Transverse colon (tissue), 4 donors: ENCODE data around the gene SPATA6. TPM values are rescaled to one million over a fixed set of nuclear protein-coding genes. Genes with fewer than 3 reads are reported as not detected.
"Not testable (repeated sequence)": the region's sequence is repeated elsewhere in the genome, so short reads cannot be mapped to it uniquely, and the experiment has no call there.

Source experiments
- DNase-seq: peaks from one replicate; pipeline ENCODE4 v3.0.0-alpha.2; 2019
- H3K27ac ChIP-seq, 4 donors: fragments of 200-600 bp; sonication (generic); 2 replicates each; pipeline ENCODE4 v1.5.1; 2016 to 2018; ENCODE audit warnings: inconsistent platforms in 4 of 4
- H3K27me3 ChIP-seq: fragments of 200-600 bp; sonication (generic); 2 replicates; pipeline ENCODE4 v1.5.1; 2017; ENCODE audit warnings: inconsistent platforms
- H3K36me3 ChIP-seq, 4 donors: fragments of 200-600 bp; sonication (generic); 2 replicates each; pipeline ENCODE4 v1.5.1; 2017 to 2019; ENCODE audit warnings: inconsistent platforms in 4 of 4
- H3K4me1 ChIP-seq, 4 donors: fragments of 200-600 bp; sonication (generic); 2 replicates each; pipeline ENCODE4 v1.5.1; 2017 to 2020; ENCODE audit warnings: inconsistent platforms in 4 of 4
- H3K4me3 ChIP-seq, 4 donors: fragments of 200-600 bp; sonication (generic); 1 replicate in 1 of 4; 2 replicates in 3 of 4; pipeline versions ENCODE4 v1.5.1 to v1.6.1; 2017 to 2019; ENCODE audit warnings: inconsistent platforms in 4 of 4
- H3K9me3 ChIP-seq, 2 donors: fragments of 200-600 bp; sonication (generic); 2 replicates each; pipeline ENCODE4 v1.5.1; 2017 to 2019; ENCODE audit warnings: inconsistent platforms in 2 of 2
- EP300 ChIP-seq: sonication (generic); formaldehyde crosslinking; IDR thresholded peaks from one replicate; pipeline ENCODE4 v1.6.1; 2017; ENCODE audit warnings: antibody characterized with exemption, low read depth
- POLR2A ChIP-seq: fragments of 450-650 bp; IDR thresholded peaks from one replicate; pipeline ENCODE4 v1.6.1; 2016; ENCODE audit warnings: antibody characterized with exemption, mild to moderate bottlenecking, moderate library complexity
- POLR2AphosphoS5 ChIP-seq, 3 donors: sonication (generic); formaldehyde crosslinking; IDR thresholded peaks; one replicate each; pipeline ENCODE4 v1.6.1; 2016; ENCODE audit warnings: antibody characterized with exemption in 3 of 3
- WGBS, 2 donors: methylation state at CpG; one replicate each; pipeline ENCODE4 v1.1.5; 2018; ENCODE audit warnings: low coverage in 1 of 2; 5-methylcytosine and 5-hydroxymethylcytosine counted together
- in situ Hi-C, 4 donors: fragments of 200-750 bp; cut with MboI; loops; one replicate each; pipeline versions ENCODE4 v1.15.0 to v1.15.1; 2017; ENCODE audit warnings: low sequenced_read_pairs in 3 of 4, low pct_ligation_motif_present in 1 of 4, low pct_unique_long_range_greater_than_20kb in 1 of 4
- intact Hi-C: fragments of 100-400 bp; cut with DNase I; formaldehyde crosslinking; loops from one replicate; pipeline ENCODE4 v1.15.1; 2023; ENCODE audit warnings: low total_unique reads
- total RNA-seq, 4 donors: library from RNA; depleted of rRNA; stranded (reverse); fragments of >200 nt; gene quantifications; one replicate each; pipeline ENCODE4 v1.1.0, GENCODE V29; 2016
- TF ChIP-seq, protein P1 (sequence below), 5 experiments: fragments of 200-600 bp in 3 of 5; fragments of 450-650 bp in 2 of 5; sonication (generic) in 3 of 5; IDR thresholded peaks; 1 replicate in 2 of 5; 2 replicates in 3 of 5; pipeline ENCODE4 v1.5.1; 2016 to 2017; ENCODE audit warnings: antibody characterized with exemption in 5 of 5, inconsistent platforms in 3 of 5, mild to moderate bottlenecking in 2 of 5, moderate library complexity in 1 of 5

SPATA6 gene
- total RNA-seq, 4 donors from 2014 or later, result 8.2 to 16.5 (median 14.6) TPM

DNA sequence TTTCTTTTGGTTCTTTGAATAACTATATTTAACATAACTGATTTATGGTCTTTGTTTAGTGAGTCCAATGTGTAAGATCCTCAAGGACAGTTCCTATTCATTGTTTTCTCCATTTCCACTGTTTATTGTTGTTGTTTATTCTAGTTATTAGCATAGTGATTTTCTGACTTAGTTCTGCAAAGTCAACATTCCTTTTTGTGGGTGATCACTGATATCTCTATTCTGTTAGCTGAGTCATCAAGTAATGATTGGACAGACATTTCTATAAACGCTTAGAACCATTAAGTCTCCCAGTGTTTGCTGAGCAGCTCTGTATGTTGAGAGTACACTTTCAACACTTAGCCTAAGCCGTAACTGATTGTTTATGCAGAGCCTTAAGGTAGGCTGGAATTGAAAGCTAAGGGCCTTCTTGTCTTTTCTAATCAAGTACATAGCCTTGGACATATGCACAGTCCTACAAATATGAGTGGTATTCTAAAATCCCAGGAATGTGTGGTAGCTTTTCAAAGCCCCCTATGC, 162.4 kb downstream of the SPATA6 start:
- 82 to 95% methylated on average over 1 to 2 of the region's 2 CpGs for WGBS, 2 donors
- no peak for TF ChIP-seq POLR2AphosphoS5 (IDR thresholded peaks at IDR 0.05)
- TF ChIP-seq, protein P1, sequence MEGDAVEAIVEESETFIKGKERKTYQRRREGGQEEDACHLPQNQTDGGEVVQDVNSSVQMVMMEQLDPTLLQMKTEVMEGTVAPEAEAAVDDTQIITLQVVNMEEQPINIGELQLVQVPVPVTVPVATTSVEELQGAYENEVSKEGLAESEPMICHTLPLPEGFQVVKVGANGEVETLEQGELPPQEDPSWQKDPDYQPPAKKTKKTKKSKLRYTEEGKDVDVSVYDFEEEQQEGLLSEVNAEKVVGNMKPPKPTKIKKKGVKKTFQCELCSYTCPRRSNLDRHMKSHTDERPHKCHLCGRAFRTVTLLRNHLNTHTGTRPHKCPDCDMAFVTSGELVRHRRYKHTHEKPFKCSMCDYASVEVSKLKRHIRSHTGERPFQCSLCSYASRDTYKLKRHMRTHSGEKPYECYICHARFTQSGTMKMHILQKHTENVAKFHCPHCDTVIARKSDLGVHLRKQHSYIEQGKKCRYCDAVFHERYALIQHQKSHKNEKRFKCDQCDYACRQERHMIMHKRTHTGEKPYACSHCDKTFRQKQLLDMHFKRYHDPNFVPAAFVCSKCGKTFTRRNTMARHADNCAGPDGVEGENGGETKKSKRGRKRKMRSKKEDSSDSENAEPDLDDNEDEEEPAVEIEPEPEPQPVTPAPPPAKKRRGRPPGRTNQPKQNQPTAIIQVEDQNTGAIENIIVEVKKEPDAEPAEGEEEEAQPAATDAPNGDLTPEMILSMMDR (IDR thresholded peaks at IDR 0.05), result no peak
- no peak for TF ChIP-seq EP300
- no peak for TF ChIP-seq POLR2A
- peaks cover 0 to 6% of the 10 kb centered on the region in 2 donors for H3K9me3 ChIP-seq
- no peaks in the 10 kb centered on the region for H3K4me1 ChIP-seq
- no peak overlapping the region for H3K4me3 ChIP-seq
- H3K27ac ChIP-seq, result no peak overlapping the region
- no peaks in the 10 kb centered on the region for H3K36me3 ChIP-seq
- intact Hi-C loops, result no loop called here
- in situ Hi-C loops, result no loop called here
- DNase-seq, result no peak
- H3K27me3 ChIP-seq, result no peaks in the 10 kb centered on the region

DNA sequence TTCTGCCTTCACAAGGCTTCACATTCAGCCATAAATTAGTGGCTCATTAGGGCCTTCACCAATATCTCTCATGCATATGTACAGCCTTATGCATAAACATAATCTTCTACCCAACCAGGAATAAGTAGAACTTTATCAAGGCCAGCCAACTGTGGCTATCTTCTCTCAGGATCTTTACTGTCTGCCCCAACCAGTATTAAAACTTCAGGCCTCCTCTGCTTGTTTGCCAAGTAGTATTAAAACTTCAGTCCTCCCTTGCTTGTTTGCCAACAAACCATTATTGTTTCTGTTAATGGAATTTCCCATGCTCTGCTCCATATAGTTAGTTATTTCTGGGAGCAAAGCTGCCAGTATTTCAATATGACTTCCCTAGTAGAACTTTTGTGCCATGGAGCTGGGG, 169.4 kb downstream of the SPATA6 start:
- no peaks in the 10 kb centered on the region for H3K4me1 ChIP-seq
- H3K9me3 ChIP-seq, result peaks cover 8 to 9% of the 10 kb centered on the region in 2 donors
- H3K36me3 ChIP-seq, result peaks cover 0 to 11% (median 0%) of the 10 kb centered on the region in 4 donors
- H3K27me3 ChIP-seq, result no peaks in the 10 kb centered on the region
- intact Hi-C loops (no loop called here), in situ Hi-C loops (no loop called here)
- no peak for DNase-seq
- TF ChIP-seq POLR2AphosphoS5 (IDR thresholded peaks at IDR 0.05) (no peak), EP300 (no peak), POLR2A (no peak)
- no peak overlapping the region for H3K27ac ChIP-seq
- H3K4me3 ChIP-seq, result no peak overlapping the region

DNA sequence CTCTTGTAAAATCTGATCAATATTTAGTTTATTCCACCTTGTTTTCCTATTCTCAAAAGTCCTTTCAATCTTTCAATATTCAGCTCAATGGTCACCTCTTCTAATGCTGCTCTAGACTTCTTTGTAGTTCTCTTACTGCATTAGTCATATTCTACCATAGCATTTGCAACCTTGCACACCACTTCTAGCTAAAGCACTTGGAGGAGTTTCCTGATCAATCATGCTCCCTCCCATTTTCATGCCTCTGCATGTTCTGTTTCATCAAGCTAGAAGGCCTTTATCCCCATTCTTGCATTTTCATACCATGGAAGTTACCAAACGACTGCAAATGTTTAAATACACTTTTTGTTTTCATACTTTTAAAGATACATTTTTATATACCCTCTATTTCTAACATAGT, 177.3 kb downstream of the SPATA6 start:
- 44 to 92% methylated on average over 1 of the region's 1 CpG for WGBS, 2 donors

DNA sequence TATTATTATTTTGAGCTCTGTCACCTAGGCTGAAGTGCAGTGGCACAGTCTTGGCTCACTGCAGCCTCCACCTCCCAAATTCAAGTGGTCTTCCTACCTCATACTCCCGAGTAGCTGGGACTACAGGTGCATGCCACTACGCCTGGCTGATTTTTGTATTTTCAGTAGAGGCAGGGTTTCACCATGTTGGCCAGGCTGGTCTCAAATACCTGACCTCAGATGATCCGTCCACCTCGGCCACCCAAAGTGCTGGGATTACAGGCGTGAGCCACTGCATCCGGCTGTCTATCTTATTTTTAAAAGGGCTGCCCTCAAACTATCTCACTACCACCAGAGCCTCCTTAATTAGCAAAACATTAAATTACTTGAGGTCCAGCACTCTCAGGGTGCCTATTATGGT, 177.9 kb downstream of the SPATA6 start:
- WGBS, 2 donors, result 90 to 94% methylated on average over 4 to 6 of the region's 6 CpGs
- in situ Hi-C loops, result not testable (repeated sequence)

More for the DNA sequence above, 177.3 kb downstream of the SPATA6 start:
- H3K27me3 ChIP-seq, result no peaks in the 10 kb centered on the region
- TF ChIP-seq POLR2AphosphoS5 (IDR thresholded peaks at IDR 0.05), result no peak
- TF ChIP-seq EP300, result no peak
- no peak for TF ChIP-seq POLR2A
- TF ChIP-seq, protein P1 (IDR thresholded peaks at IDR 0.05), result no peak
- intact Hi-C loops (no loop called here), in situ Hi-C loops (no loop called here)
- H3K9me3 ChIP-seq, result no peaks in the 10 kb centered on the region
- H3K4me3 ChIP-seq, result no peak overlapping the region
- no peaks in the 10 kb centered on the region for H3K36me3 ChIP-seq
- H3K4me1 ChIP-seq, result no peaks in the 10 kb centered on the region
- DNase-seq, result no peak
- no peak overlapping the region for H3K27ac ChIP-seq

DNA sequence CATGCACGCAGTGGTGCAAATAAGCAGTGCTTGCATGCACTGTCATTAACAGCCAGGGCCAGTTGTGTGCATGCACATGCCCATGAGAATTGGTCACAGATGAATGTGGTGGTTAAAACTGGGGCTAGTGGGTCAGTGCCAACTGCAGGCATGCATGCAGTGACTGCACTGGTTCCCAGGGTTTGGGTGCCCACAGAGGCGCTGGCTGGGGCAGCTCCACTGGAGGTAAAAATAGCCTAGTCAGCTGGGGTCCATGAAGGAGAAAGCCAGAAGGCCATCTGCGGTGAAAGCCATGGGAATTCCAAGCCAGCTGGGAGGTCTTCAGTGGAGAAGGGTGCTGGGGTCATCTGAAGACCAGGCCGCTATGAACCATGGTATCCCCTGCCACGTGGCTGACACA, 179.3 kb downstream of the SPATA6 start:
- DNase-seq, result no peak
- no peak for TF ChIP-seq POLR2AphosphoS5 (IDR thresholded peaks at IDR 0.05)
- TF ChIP-seq EP300, result no peak
- TF ChIP-seq POLR2A, result no peak
- TF ChIP-seq, protein P1 (IDR thresholded peaks at IDR 0.05), result no peak
- no peak overlapping the region for H3K4me3 ChIP-seq
- no peak overlapping the region for H3K27ac ChIP-seq
- H3K36me3 ChIP-seq, result no peaks in the 10 kb centered on the region
- intact Hi-C loops, result no loop called here
- H3K9me3 ChIP-seq, result no peaks in the 10 kb centered on the region
- H3K4me1 ChIP-seq, result no peaks in the 10 kb centered on the region
- no peaks in the 10 kb centered on the region for H3K27me3 ChIP-seq
- in situ Hi-C loops, result no loop called here
- 92% methylated on average over 5 of the region's 5 CpGs; no CpG with 5 or more reads in 1 of the 2 donors for WGBS, 2 donors

More for the DNA sequence above, 177.9 kb downstream of the SPATA6 start:
- intact Hi-C loops, H3K4me3 ChIP-seq, H3K4me1 ChIP-seq, DNase-seq, H3K27ac ChIP-seq, H3K36me3 ChIP-seq, H3K9me3 ChIP-seq, H3K27me3 ChIP-seq: not testable (repeated sequence)
